ENCODE results near the gene CUL5. TPM values are rescaled to one million over a fixed set of nuclear protein-coding genes. Genes with fewer than 3 reads are reported as not detected.

The CUL5 gene
- total and polyA plus RNA-seq, 9 donors, result 8.3 to 34.4 (median 30.9) TPM

- TF ChIP-seq EP300 (IDR thresholded peaks at IDR 0.05) (no peak), POLR2A (IDR thresholded peaks at IDR 0.05) (no peak), CTCF (IDR thresholded peaks at IDR 0.05) (no peak)
- H3K36me3 ChIP-seq, result no peaks in the 10 kb centered on the region
- no peak overlapping the region for H3K27ac ChIP-seq
- H3K27me3 ChIP-seq, result no peaks in the 10 kb centered on the region
- no peaks in the 10 kb centered on the region for H3K9me3 ChIP-seq
- no peak for DNase-seq
- peaks cover 2% of the 10 kb centered on the region for H3K4me1 ChIP-seq (ENCODE audit: insufficient read depth)
- H3K4me3 ChIP-seq, result no peak overlapping the region
- intact Hi-C loops (cut with DNase I), result no loop called here
- WGBS, 3 donors, result 47 to 49% (median 47%) methylated on average over 2 of the region's 2 CpGs
Observed at GRCh38 chr11:108092134-108092533, 83.4 kb downstream of the CUL5 start.

GRCh38 chr11:108093128-108093904, 84.6 kb downstream of the CUL5 start:
- no peaks in the 10 kb centered on the region for H3K27me3 ChIP-seq
- intact Hi-C loops (cut with DNase I), result no loop called here
- whole genome bisulfite sequencing, 3 donors, result 26 to 62% (median 33%) methylated on average over 4 of the region's 4 CpGs
- H3K9me3 ChIP-seq, result no peaks in the 10 kb centered on the region
- H3K4me1 ChIP-seq (ENCODE audit: insufficient read depth), result peaks cover 2% of the 10 kb centered on the region
- H3K36me3 ChIP-seq, result no peaks in the 10 kb centered on the region
- DNase-seq, result no peak
- no peak overlapping the region for H3K27ac ChIP-seq
- no peak overlapping the region for H3K4me3 ChIP-seq
- TF ChIP-seq EP300 (IDR thresholded peaks at IDR 0.05), result no peak
- no peak for TF ChIP-seq POLR2A (IDR thresholded peaks at IDR 0.05)
- TF ChIP-seq CTCF (IDR thresholded peaks at IDR 0.05), result no peak

- no peaks in the 10 kb centered on the region for H3K27me3 ChIP-seq
- H3K27ac ChIP-seq, result no peak overlapping the region
- no peak for TF ChIP-seq CTCF (IDR thresholded peaks at IDR 0.05)
- TF ChIP-seq EP300 (IDR thresholded peaks at IDR 0.05), result no peak
- TF ChIP-seq POLR2A (IDR thresholded peaks at IDR 0.05), result no peak
- no peak overlapping the region for H3K4me3 ChIP-seq
- H3K36me3 ChIP-seq, result no peaks in the 10 kb centered on the region
- peaks cover 2% of the 10 kb centered on the region for H3K4me1 ChIP-seq (ENCODE audit: insufficient read depth)
- DNase-seq, result no peak
- no peaks in the 10 kb centered on the region for H3K9me3 ChIP-seq
- WGBS, 3 donors, result 95 to 96% (median 96%) methylated on average over 3 of the region's 3 CpGs
- intact Hi-C loops (cut with DNase I), result no loop called here
Observed at GRCh38 chr11:108097179-108097578, 88.5 kb downstream of the CUL5 start.

- DNase-seq, result no peak
- WGBS, 3 donors, result 95 to 100% (median 96%) methylated on average over 1 of the region's 1 CpG
- Histone ChIP-seq H3K9me3 (no peaks in the 10 kb centered on the region), H3K4me1 (ENCODE audit: insufficient read depth) (no peaks in the 10 kb centered on the region), H3K36me3 (no peaks in the 10 kb centered on the region), H3K27me3 (no peaks in the 10 kb centered on the region), H3K4me3 (no peak overlapping the region), H3K27ac (no peak overlapping the region)
- no peak for TF ChIP-seq EP300 (IDR thresholded peaks at IDR 0.05)
- TF ChIP-seq POLR2A (IDR thresholded peaks at IDR 0.05), result no peak
- no peak for TF ChIP-seq CTCF (IDR thresholded peaks at IDR 0.05)
- intact Hi-C loops (cut with DNase I), result no loop called here
Observed at GRCh38 chr11:108101090-108101775, 92.5 kb downstream of the CUL5 start.

Measured in ovary (tissue), 9 donors.